A549 (cell line): ENCODE data around the gene ITPRID2.

Experiments
- CBX8 ChIP-seq: fragments of 200-600 bp; sonication (generic); IDR thresholded peaks from 2 replicates; pipeline ENCODE4 v1.6.1; 2016
- ELK1 ChIP-seq: fragments of 150-350 bp; IDR thresholded peaks from 2 replicates; pipeline ENCODE4 v1.6.1; 2014; ENCODE audit warnings: low read depth, mild to moderate bottlenecking, low read length
- EP300 ChIP-seq, 2 experiments: fragments of >200 bp; sonication (Bioruptor Twin); formaldehyde crosslinking; IDR thresholded peaks; 2 replicates in 1 of 2; 3 replicates in 1 of 2; pipeline ENCODE4 v1.6.1; 2016 to 2017
- MYC ChIP-seq: IDR thresholded peaks from 2 replicates; pipeline ENCODE4 v1.6.1; 2012; ENCODE audit warnings: mild to moderate bottlenecking, inconsistent platforms, low read length, improper control_type of control experiment, borderline replicate concordance
- NR3C1 ChIP-seq: fragments of >200 bp; sonication (Bioruptor Twin); formaldehyde crosslinking; IDR thresholded peaks from 3 replicates; pipeline ENCODE4 v1.6.1; 2017
- POLR2A ChIP-seq: IDR thresholded peaks from 2 replicates; pipeline ENCODE4 v1.6.1; 2012; ENCODE audit warnings: mild to moderate bottlenecking, low read length
- RCOR1 ChIP-seq: fragments of 150-350 bp; IDR thresholded peaks from 2 replicates; pipeline ENCODE4 v1.6.1; 2014; ENCODE audit warnings: antibody characterized with exemption, low read length, low read depth
- REST ChIP-seq: fragments of 200-600 bp; sonication (generic); IDR thresholded peaks from 2 replicates; pipeline ENCODE4 v1.6.1; 2016; ENCODE audit warnings: antibody characterized with exemption, mild to moderate bottlenecking, moderate library complexity
- RNF2 ChIP-seq: fragments of 200-600 bp; sonication (generic); IDR thresholded peaks from 2 replicates; pipeline ENCODE4 v1.6.1; 2016; ENCODE audit warnings: low read depth, mild to moderate bottlenecking, antibody characterized with exemption, moderate library complexity, borderline replicate concordance
- SREBF2 ChIP-seq: fragments of 450-650 bp; IDR thresholded peaks from 2 replicates; pipeline ENCODE4 v1.6.1; 2014; ENCODE audit warnings: mild to moderate bottlenecking, moderate library complexity
- TF ChIP-seq, protein P1 (sequence below): fragments of >200 bp; sonication (Bioruptor Twin); formaldehyde crosslinking; IDR thresholded peaks from 3 replicates; pipeline ENCODE4 v1.5.1; 2016

GRCh38 chr2:181944914-181945291 lies 53.4 kb downstream of the ITPRID2 start:
- TF ChIP-seq EP300 (IDR thresholded peaks at IDR 0.05) (no peak), REST (no peak), POLR2A (no peak), SREBF2 (no peak), NR3C1 (no peak), RCOR1 (no peak), RNF2 (no peak), MYC (no peak), ELK1 (no peak), CBX8 (no peak)
- TF ChIP-seq, protein P1, sequence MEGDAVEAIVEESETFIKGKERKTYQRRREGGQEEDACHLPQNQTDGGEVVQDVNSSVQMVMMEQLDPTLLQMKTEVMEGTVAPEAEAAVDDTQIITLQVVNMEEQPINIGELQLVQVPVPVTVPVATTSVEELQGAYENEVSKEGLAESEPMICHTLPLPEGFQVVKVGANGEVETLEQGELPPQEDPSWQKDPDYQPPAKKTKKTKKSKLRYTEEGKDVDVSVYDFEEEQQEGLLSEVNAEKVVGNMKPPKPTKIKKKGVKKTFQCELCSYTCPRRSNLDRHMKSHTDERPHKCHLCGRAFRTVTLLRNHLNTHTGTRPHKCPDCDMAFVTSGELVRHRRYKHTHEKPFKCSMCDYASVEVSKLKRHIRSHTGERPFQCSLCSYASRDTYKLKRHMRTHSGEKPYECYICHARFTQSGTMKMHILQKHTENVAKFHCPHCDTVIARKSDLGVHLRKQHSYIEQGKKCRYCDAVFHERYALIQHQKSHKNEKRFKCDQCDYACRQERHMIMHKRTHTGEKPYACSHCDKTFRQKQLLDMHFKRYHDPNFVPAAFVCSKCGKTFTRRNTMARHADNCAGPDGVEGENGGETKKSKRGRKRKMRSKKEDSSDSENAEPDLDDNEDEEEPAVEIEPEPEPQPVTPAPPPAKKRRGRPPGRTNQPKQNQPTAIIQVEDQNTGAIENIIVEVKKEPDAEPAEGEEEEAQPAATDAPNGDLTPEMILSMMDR, result no peak
